Measurements from ENCODE around the gene SUPT4H1. TPM values are rescaled to one million over a fixed set of nuclear protein-coding genes. Genes with fewer than 3 reads are reported as not detected.

The SUPT4H1 gene
- total and polyA plus RNA-seq, 2 experiments from 2014 or later, result 82.2 to 83.7 TPM

DNA sequence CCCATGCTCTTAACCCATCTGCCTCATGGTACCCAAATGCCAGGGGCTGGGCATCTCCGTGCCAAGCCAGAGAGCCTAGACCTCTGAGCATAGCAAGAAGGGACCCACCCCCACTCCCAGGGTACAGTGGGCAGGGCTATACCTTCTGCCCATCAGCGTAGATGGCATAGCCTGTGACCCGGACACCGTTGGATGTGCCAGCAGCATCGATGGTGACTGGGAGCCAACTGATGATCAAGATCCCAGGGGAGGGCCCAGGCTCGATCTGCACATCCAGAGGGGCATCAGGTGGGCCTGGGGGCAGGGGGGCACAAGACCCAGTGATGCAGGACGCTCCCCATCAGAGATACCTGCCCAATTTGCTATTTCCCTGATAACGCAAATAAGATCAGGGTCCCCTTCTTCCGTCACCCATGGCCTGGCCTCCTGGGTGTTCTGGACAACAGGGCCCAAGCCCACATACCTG lies 40.5 kb downstream of the SUPT4H1 start:
- no peak overlapping the region for H3K4me3 Mint-ChIP-seq
- no peak for ATAC-seq
- no peak for TF ChIP-seq EZH2phosphoT487 (IDR thresholded peaks at IDR 0.05; ENCODE audit: unreplicated experiment)
- TF ChIP-seq STAT1 (IDR thresholded peaks at IDR 0.05; ENCODE audit: unreplicated experiment), result no peak
- TF ChIP-seq CTCF (conservative IDR thresholded peaks at IDR 0.05; ENCODE audit: low read depth in 2 of 2), result no peak
- no peak for TF ChIP-seq REST (IDR thresholded peaks at IDR 0.05; ENCODE audit: unreplicated experiment)
- no peak for TF ChIP-seq ZNF331 (CRISPR knock-in tag; IDR thresholded peaks at IDR 0.05; ENCODE audit: low read depth)
- TF ChIP-seq ZNF114 (CRISPR knock-in tag; IDR thresholded peaks at IDR 0.05), result no peak
- TF ChIP-seq EZH2 (IDR thresholded peaks at IDR 0.05; ENCODE audit: low read depth, unreplicated experiment), result no peak
- TF ChIP-seq JUNB (IDR thresholded peaks at IDR 0.05; ENCODE audit: unreplicated experiment), result no peak
- TF ChIP-seq CREB1 (CRISPR knock-in tag; IDR thresholded peaks at IDR 0.05; ENCODE audit: low read depth), result no peak
- TF ChIP-seq ZNF462 (CRISPR knock-in tag; IDR thresholded peaks at IDR 0.05), result no peak
- TF ChIP-seq, protein P1, sequence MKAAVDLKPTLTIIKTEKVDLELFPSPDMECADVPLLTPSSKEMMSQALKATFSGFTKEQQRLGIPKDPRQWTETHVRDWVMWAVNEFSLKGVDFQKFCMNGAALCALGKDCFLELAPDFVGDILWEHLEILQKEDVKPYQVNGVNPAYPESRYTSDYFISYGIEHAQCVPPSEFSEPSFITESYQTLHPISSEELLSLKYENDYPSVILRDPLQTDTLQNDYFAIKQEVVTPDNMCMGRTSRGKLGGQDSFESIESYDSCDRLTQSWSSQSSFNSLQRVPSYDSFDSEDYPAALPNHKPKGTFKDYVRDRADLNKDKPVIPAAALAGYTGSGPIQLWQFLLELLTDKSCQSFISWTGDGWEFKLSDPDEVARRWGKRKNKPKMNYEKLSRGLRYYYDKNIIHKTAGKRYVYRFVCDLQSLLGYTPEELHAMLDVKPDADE (IDR thresholded peaks at IDR 0.05), result no peak
- TF ChIP-seq POLR2AphosphoS5 (IDR thresholded peaks at IDR 0.05; ENCODE audit: low read depth), result no peak
- TF ChIP-seq NANOG (IDR thresholded peaks at IDR 0.05; ENCODE audit: borderline replicate concordance), result no peak

More for the DNA sequence above, 40.5 kb downstream of the SUPT4H1 start:
- Mint-ChIP-seq H3K9me3 (no peaks in the 10 kb centered on the region), H3K27ac (no peak overlapping the region), H3K27me3 (ENCODE audit: insufficient read depth, low read depth, poor library complexity) (peaks cover 3% of the 10 kb centered on the region), H3K4me1 (peaks cover 21% of the 10 kb centered on the region), H3K36me3 (ENCODE audit: low read depth) (no peaks in the 10 kb centered on the region)
- Histone ChIP-seq H4K20me1 (replicated peaks; ENCODE audit: insufficient read depth) (no peaks in the 10 kb centered on the region), H3K27me3 (ENCODE audit: insufficient read depth) (no peaks in the 10 kb centered on the region), H2AFZ (no peak overlapping the region), H3K79me2 (replicated peaks; ENCODE audit: insufficient read depth) (no peaks in the 10 kb centered on the region), H3K36me3 (ENCODE audit: insufficient read depth) (no peaks in the 10 kb centered on the region), H3F3A (replicated peaks; ENCODE audit: low read depth) (no peaks in the 10 kb centered on the region), H3K4me1 (ENCODE audit: insufficient read depth) (no peaks in the 10 kb centered on the region), H3K4me2 (no peak overlapping the region), H3K9me2 (ENCODE audit: insufficient read depth) (no peaks in the 10 kb centered on the region), H3K4me3 (no peak overlapping the region), H3K27ac (ENCODE audit: low read depth) (no peak overlapping the region)
- no peak for DNase-seq (ENCODE audit: low spot score)
